ENCODE results near the gene CCL25.
"Not testable (repeated sequence)": the region's sequence is repeated elsewhere in the genome, so short reads cannot be mapped to it uniquely, and the experiment has no call there.

CCL25 gene
- 0 to 0.07 reads per million in 2 donors for total RNA-seq

GRCh38 chr19:8052464-8052859 lies at the start of gene CCL25:
CCL25 (plus strand) TSS chr19:8052760; CDS start chr19:8053050, 290 bp downstream.
- no peak for DNase-seq

GRCh38 chr19:8004001-8004400 lies 48.6 kb upstream of the CCL25 start:
- no peak for DNase-seq

- peak in 3 of 5 experiments; percentile 13 to 50 (median 20) for DNase-seq
These were observed 47.6 kb upstream of the CCL25 start for GRCh38 chr19:8004723-8005513.

- DNase-seq, result peak; percentile 83 to 96 (median 87)
These were observed 46.9 kb upstream of the CCL25 start, which contains the start of gene ELAVL1 for GRCh38 chr19:8005534-8006256. ELAVL1 (minus strand) TSS chr19:8005641; CDS start chr19:7991815, 13,826 bp downstream.

- peak in 1 of 5 experiments; percentile 83 for DNase-seq
These were observed 34.8 kb upstream of the CCL25 start for GRCh38 chr19:8017808-8018207.

- no peak for DNase-seq
These were observed 31.9 kb upstream of the CCL25 start for GRCh38 chr19:8020681-8021080.

GRCh38 chr19:8021374-8021773 lies 31.2 kb upstream of the CCL25 start:
- no peak for DNase-seq

GRCh38 chr19:8022275-8022674 lies 30.3 kb upstream of the CCL25 start:
- DNase-seq, result no peak

- no peak for DNase-seq
These were observed 29.2 kb upstream of the CCL25 start for GRCh38 chr19:8023371-8023770.

GRCh38 chr19:8024256-8024655 lies 28.3 kb upstream of the CCL25 start:
- DNase-seq, result not testable (repeated sequence)

GRCh38 chr19:8025316-8025715 lies 27.2 kb upstream of the CCL25 start:
- no peak for DNase-seq

GRCh38 chr19:8028951-8029491 lies 23.5 kb upstream of the CCL25 start:
- no peak for DNase-seq

- no peak for DNase-seq
These were observed 21.6 kb upstream of the CCL25 start for GRCh38 chr19:8030960-8031359.

GRCh38 chr19:8033287-8034177 lies 19.0 kb upstream of the CCL25 start:
- DNase-seq, result not testable (repeated sequence)

- DNase-seq, result no peak
These were observed 18.4 kb upstream of the CCL25 start for GRCh38 chr19:8034178-8034525.

GRCh38 chr19:8036434-8037099 lies 16.0 kb upstream of the CCL25 start:
- DNase-seq, result no peak

GRCh38 chr19:8038815-8039214 lies 13.7 kb upstream of the CCL25 start:
- no peak for DNase-seq

GRCh38 chr19:8039231-8039630 lies 13.3 kb upstream of the CCL25 start:
- DNase-seq, result no peak

GRCh38 chr19:8041531-8041931 lies 11.0 kb upstream of the CCL25 start:
- DNase-seq, result no peak

GRCh38 chr19:8042900-8043299 lies 9.7 kb upstream of the CCL25 start:
- DNase-seq, result no peak

- no peak for DNase-seq
These were observed 8.5 kb upstream of the CCL25 start for GRCh38 chr19:8044018-8044417.

All from T-helper 2 cell (primary cell).